ENCODE results near the gene TPPP2. TPM values are rescaled to one million over a fixed set of nuclear protein-coding genes. Genes with fewer than 3 reads are reported as not detected.

Gene TPPP2
- total RNA-seq, 1 experiment from 2014 or later, result not detected

GRCh38 chr14:21024585-21025370, 5.2 kb upstream of the TPPP2 start, which contains the start of gene NDRG2:
Gene NDRG2, minus strand, starts transcription at chr14:21025061. Its CDS starts 1,746 bp downstream, at chr14:21023315.
- no peak for TF ChIP-seq CTCF (conservative IDR thresholded peaks at IDR 0.05)
- TF ChIP-seq EZH2 (IDR thresholded peaks at IDR 0.05; ENCODE audit: low read depth), result no peak
- 0 out of 2 replicates have a peak, but pooled peaks cover 6% of the 10 kb centered on the region for H3K4me1 ChIP-seq (replicated peaks; ENCODE audit: insufficient read depth)
- peak in 1 of 2 experiments; percentile 56 for DNase-seq
- peak within 1 kb of the TSS; percentile 74 for H3K4me2 ChIP-seq
- H3K27me3 ChIP-seq (ENCODE audit: insufficient read depth, low read depth), result no peaks in the 10 kb centered on the region
- H3K79me2 ChIP-seq (ENCODE audit: low read depth), result no peaks in the 10 kb centered on the region
- H3F3A ChIP-seq (ENCODE audit: insufficient read depth, low read depth), result no peaks in the 10 kb centered on the region
- H3K4me3 ChIP-seq, result peak within 1 kb of the TSS; percentile 59
- intact Hi-C loops (cut with micrococcal nuclease; ENCODE audit: unreplicated experiment), result no loop called here
- ChIA-PET POLR2A (ENCODE audit: unreplicated experiment) (no interaction called here), CTCF (no interaction called here)
- no peaks in the 10 kb centered on the region for H3K9me2 ChIP-seq (ENCODE audit: insufficient read depth)
- no peaks in the 10 kb centered on the region for H3K9me3 ChIP-seq (ENCODE audit: insufficient read depth, low read depth)
- H2AFZ ChIP-seq, result peak within 1 kb of the TSS; percentile 79
- H3K36me3 ChIP-seq (ENCODE audit: low read depth), result no peaks in the 10 kb centered on the region
- no TSS peak for BruUV-seq (replicated peaks)
- no peak within 1 kb of the TSS for H3K27ac ChIP-seq
- H4K20me1 ChIP-seq (ENCODE audit: insufficient read depth), result no peaks in the 10 kb centered on the region

GRCh38 chr14:21025371-21026273, 4.4 kb upstream of the TPPP2 start:
- peak overlapping the region; percentile 59; the same call in 1 of the 2 replicates for H3K4me3 ChIP-seq
- no peaks in the 10 kb centered on the region for H3F3A ChIP-seq (ENCODE audit: insufficient read depth, low read depth)
- ChIA-PET POLR2A (ENCODE audit: unreplicated experiment) (interaction anchor here (0.6 kb wide), 1 partner anchor 79 kb away, joined by 5 read pairs; no protein-coding TSS in a partner anchor), CTCF (no interaction called here)
- intact Hi-C loops (cut with micrococcal nuclease; ENCODE audit: unreplicated experiment), result no loop called here
- H3K27me3 ChIP-seq (ENCODE audit: insufficient read depth, low read depth), result no peaks in the 10 kb centered on the region
- no peaks in the 10 kb centered on the region for H3K9me2 ChIP-seq (ENCODE audit: insufficient read depth)
- no peaks in the 10 kb centered on the region for H3K36me3 ChIP-seq (ENCODE audit: low read depth)
- peak overlapping the region; percentile 74 for H3K4me2 ChIP-seq
- no peaks in the 10 kb centered on the region for H4K20me1 ChIP-seq (ENCODE audit: insufficient read depth)
- H3K4me1 ChIP-seq (replicated peaks; ENCODE audit: insufficient read depth), result 0 out of 2 replicates have a peak, but pooled peaks cover 6% of the 10 kb centered on the region
- H3K27ac ChIP-seq, result no peak overlapping the region
- DNase-seq, result no peak
- TF ChIP-seq EZH2 (IDR thresholded peaks at IDR 0.05; ENCODE audit: low read depth), result no peak
- no peak for TF ChIP-seq CTCF (conservative IDR thresholded peaks at IDR 0.05)
- peak overlapping the region; percentile 69; the same call in 1 of the 2 replicates for H2AFZ ChIP-seq
- H3K9me3 ChIP-seq (ENCODE audit: insufficient read depth, low read depth), result no peaks in the 10 kb centered on the region
- no peaks in the 10 kb centered on the region for H3K79me2 ChIP-seq (ENCODE audit: low read depth)
- no TSS peak for BruUV-seq (replicated peaks)

GRCh38 chr14:21026274-21026987, 3.6 kb upstream of the TPPP2 start:
- H3K36me3 ChIP-seq (ENCODE audit: low read depth), result no peaks in the 10 kb centered on the region
- H3K4me2 ChIP-seq, result no peak overlapping the region
- no peaks in the 10 kb centered on the region for H3K79me2 ChIP-seq (ENCODE audit: low read depth)
- H2AFZ ChIP-seq, result no peak overlapping the region
- POLR2A ChIA-PET (ENCODE audit: unreplicated experiment), result interaction anchor here (0.6 kb wide), 1 partner anchor 79 kb away, joined by 5 read pairs; no protein-coding TSS in a partner anchor
- H3K9me3 ChIP-seq (ENCODE audit: insufficient read depth, low read depth), result no peaks in the 10 kb centered on the region
- H4K20me1 ChIP-seq (ENCODE audit: insufficient read depth), result no peaks in the 10 kb centered on the region
- CTCF ChIA-PET, result no interaction called here
- H3K9me2 ChIP-seq (ENCODE audit: insufficient read depth), result no peaks in the 10 kb centered on the region
- TF ChIP-seq EZH2 (IDR thresholded peaks at IDR 0.05; ENCODE audit: low read depth) (no peak), CTCF (conservative IDR thresholded peaks at IDR 0.05) (no peak)
- no peaks in the 10 kb centered on the region for H3K27me3 ChIP-seq (ENCODE audit: insufficient read depth, low read depth)
- no TSS peak for BruUV-seq (replicated peaks)
- H3F3A ChIP-seq (ENCODE audit: insufficient read depth, low read depth), result no peaks in the 10 kb centered on the region
- DNase-seq, result no peak
- H3K4me1 ChIP-seq (replicated peaks; ENCODE audit: insufficient read depth), result 0 out of 2 replicates have a peak, but pooled peaks cover 6% of the 10 kb centered on the region
- intact Hi-C loops (cut with micrococcal nuclease; ENCODE audit: unreplicated experiment), result no loop called here
- no peak overlapping the region for H3K4me3 ChIP-seq
- H3K27ac ChIP-seq, result no peak overlapping the region
